ENCODE results near the gene SMIM36. TPM values are rescaled to one million over a fixed set of nuclear protein-coding genes. Genes with fewer than 3 reads are reported as not detected.

SMIM36 gene
- total and polyA plus RNA-seq, 2 of the 8 experiments (the other 6 are each of a cell fraction or from before 2014, with no cell fraction given) = not detected

DNA sequence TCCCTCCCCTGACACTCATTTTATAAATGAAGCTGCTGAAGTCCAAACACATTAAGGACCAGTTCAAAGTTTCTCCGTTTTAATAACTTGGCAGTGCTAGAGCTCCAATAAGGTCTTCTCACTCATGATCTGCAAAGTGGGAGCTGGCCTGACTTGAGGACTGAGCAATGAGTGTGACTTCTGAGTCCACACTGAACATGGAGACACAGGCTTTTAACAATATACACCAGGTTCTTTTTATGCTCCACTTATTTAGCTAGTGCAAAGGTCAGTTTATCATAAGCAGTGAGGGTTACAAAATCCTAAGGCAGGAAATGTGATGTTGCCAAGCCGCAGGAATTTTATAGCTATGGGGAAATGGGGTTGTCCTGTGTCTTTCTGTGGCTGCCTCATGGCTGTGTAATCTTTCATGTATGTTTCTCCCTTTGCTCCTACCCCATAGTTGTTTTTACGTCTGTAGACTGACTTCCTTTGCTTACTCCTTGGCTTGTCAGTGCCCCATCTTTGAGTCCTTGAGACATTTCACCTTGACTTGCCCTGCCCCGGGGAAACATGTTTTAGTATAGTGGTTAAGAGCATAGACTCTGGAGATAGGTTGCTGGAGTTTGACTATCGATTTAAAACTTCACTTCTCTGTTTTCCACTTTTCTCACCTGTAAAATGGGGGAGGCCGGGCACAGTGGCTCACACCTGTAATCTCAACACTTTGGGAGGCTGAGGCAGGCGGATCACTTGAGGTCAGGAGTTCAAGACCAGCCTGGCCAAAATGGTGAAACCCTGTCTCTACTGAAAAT, 77.4 kb downstream of the SMIM36 start (continued):
- TF ChIP-seq SIN3A (conservative IDR thresholded peaks at IDR 0.05 in 1 of 2, IDR thresholded peaks at IDR 0.05 in 1 of 2; ENCODE audit: low read depth in 1 of 2, low read length in 2 of 2) = no peak

Measured in H1 (cell line).